Esophagus mucosa (tissue), 1 donor: Measurements from ENCODE around the gene FHOD3. TPM values are rescaled to one million over a fixed set of nuclear protein-coding genes. Genes with fewer than 3 reads are reported as not detected.

Experiments used
- ATAC-seq: fragments of 200-7000 bp; cut with Tn5 transposase; one replicate; pipeline ENCODE4 v1.9.1; 2020
- total RNA-seq: library from RNA; stranded (reverse); gene quantifications from one replicate; pipeline ENCODE4 v1.2.4, GENCODE V29; 2023
- donor health status: DM: yes; HTN: yes; CAD: no.

FHOD3 gene
- total RNA-seq, 1 donor from 2014 or later, result 3.0 TPM

DNA sequence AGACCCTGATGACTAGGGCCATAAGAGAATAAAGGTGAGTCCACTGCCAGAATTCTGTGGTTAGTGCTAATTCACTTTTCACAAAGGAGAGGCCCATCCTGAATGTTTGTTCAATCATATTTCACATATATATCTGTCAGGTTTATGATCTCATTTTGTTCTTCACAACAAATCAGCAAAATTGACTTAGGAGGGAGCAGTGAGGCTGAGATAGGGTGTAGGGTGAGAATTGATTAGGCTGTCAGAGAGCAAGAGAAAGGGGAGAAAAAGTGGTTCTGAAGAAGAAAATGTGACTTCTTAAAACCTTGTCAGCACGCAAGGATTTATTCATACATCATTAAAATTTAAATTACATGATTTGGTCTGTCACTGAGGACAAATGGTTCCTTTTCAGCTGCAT, 117.7 kb downstream of the FHOD3 start:
- no peak for ATAC-seq

GRCh38 chr18:36415625-36416024, 118.1 kb downstream of the FHOD3 start:
- ATAC-seq, result no peak

DNA sequence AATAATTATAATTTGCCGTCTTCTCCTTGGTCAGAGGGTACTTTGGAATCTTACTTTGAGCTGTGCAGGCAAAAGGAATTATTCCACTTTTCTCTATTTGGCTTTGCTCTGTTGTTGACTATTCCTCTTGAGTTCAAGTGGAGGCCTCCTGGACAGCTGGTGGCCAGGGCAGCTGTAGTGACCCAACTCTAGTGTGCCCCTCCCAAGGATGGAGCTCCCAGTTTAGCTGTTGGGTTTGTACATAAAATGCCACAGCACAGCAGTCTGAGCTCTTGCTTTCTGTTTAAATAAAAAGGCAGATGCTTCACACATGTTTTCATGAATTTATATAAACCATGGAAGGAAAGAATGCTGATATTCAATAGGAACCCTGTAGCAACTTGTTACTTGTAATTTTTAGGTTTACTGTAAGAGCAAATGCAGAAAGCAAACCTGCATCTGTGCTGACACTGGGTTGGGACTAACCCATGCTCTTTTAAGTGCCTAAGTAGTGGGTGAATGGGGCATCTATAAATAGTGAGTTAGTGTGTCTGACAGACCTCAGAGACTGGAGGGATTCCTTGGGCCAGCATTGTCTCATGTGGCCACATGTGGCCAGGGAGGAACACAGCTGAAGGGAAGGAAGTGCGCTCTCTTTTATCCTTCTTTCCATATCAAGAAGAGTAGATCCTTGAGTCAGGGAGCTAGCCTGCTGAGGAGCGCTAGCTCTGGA, 121.8 kb downstream of the FHOD3 start:
- ATAC-seq, result no peak

GRCh38 chr18:36419900-36420531, 122.5 kb downstream of the FHOD3 start:
- peak; percentile 97 for ATAC-seq

GRCh38 chr18:36420826-36421225, 123.3 kb downstream of the FHOD3 start:
- ATAC-seq, result no peak

DNA sequence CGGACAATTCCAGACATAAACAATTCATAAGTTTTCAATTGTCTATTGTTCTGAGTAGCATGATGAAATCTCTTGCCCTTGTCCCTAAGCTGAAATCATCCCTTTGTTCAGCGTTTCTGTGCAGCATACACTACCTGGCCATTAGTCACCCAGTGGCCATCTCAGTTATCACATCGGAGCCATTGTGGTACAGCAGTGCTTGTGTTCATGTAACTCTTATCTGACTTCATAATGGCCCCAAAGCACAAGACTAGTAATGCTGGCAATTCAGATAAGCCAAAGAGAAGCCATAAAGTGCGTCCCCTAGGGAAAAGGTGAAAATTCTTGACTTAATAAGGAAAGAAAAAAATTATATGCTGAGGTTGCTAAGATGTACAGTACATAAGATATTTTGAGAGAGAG, 127.2 kb downstream of the FHOD3 start:
- no peak for ATAC-seq

- ATAC-seq, result no peak
These were observed 129.9 kb downstream of the FHOD3 start for GRCh38 chr18:36427369-36427768.

- no peak for ATAC-seq
These were observed 130.3 kb downstream of the FHOD3 start for GRCh38 chr18:36427831-36428230.

DNA sequence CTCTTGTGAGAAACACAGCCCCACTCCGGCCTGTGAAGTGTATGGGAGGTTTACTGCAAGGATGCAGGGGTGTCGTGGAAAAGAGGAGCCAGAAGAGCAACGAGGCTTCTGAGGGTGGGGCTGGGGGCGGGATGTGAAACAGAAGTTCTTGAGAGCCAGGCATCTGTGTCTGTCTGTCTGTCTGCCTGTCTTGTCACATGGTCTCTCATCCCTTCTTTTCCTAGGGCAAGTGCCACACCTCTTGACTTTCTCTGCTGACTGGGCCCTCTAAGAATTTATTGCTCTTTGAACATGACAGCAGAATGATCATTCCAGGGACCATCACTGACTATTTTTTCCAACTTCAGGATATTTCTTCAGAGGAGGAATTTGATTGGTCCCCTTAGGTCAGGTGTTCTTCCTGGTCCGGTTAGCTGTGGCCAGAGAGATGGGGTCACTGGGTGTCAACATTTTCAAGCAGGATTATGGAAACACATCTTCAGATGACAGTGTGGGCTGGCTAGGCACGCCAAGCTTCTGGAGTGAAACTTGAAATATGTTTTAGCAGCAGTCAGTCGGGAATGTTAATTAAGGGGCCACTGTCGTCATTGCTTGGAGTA, 131.0 kb downstream of the FHOD3 start:
- no peak for ATAC-seq

DNA sequence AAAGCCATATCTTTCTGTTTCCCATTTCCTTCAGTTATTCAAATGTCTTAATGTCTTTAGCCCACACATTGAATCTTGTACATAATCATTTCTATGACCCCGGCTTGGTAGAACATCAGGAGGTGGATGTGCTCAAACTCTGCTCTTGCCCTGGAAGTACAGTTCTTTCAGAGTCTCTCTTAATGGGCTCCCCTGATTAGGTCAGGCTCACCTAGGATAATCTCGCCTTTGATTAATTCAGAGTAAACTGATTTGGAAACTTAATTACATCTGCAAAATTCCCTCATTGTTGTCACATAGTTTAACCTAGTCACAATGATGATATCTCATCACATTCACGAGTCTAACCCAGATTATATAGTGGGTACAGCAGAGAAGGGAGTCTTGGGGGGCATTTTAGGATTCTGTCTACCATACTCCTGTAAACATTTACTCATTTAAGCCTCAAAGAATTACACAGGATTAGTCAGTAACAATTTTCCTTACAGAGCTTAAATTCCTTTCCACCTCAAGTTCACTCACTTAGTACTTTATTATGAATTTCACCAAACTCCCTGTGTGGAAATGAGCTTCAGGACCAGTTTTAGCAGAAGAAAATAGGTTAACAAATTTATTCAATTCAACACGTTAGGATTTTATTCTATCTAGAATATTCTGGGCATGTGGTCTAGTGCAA, 135.5 kb downstream of the FHOD3 start:
- ATAC-seq, result no peak

- ATAC-seq, result no peak
These were observed 138.9 kb downstream of the FHOD3 start for GRCh38 chr18:36436387-36436786.

DNA sequence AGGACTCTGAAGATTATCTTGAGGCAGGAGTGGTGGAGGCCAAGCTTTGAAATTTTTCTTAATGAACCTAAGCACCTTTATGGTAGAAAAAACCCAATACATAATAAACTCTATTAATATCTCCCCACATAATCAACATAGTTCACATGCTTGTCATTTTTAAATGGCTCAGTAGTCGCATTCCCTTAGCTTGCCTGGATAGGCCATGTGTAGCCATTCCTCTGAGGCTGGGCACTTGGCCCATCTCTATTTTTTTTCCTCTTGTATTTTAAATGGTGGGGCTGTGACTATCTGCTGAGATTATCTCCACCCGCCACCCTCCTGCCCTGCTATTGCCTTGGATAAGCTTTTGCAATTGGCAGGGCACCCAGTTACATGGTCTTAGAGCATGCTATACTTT, 143.1 kb downstream of the FHOD3 start:
- no peak for ATAC-seq

DNA sequence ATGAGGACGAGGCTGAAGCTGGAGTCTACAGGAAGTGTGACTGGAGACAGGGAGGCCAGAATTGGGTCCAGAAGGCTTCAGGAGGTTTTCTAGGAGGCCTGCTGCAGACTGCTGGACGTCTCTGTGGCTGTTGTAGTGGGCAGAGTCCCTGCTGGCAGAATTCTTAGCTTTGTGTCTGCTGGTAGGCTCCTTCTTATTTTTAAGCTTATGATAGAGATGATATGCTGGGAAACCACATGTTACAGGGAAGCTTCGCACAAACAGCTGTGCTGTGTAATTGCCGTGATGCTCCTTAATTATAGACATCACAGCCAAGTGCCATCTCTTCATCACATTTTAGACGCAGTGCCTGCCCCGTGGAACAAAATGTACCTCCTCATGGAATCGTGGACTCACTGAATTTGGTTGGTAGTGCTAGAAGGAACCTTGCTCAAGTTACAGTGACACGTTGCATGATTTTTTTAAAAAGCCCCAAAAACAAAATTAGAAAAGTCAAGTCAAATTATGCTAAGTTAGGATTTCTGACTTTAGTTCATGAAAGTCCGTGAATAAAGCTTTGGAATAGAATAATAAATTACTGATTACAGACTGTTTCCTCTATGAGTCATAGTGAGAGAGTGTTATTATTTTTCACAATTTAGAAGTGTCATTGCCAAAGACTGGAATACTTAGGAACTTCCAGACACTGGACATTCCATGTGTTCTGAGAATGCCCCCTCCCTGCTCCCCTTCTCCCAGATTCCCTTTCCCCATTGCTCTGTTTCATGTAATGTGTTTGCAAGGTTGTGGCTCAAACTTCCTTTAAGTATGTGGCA, 144.1 kb downstream of the FHOD3 start:
- no peak for ATAC-seq

GRCh38 chr18:36442717-36443116, 145.2 kb downstream of the FHOD3 start:
- no peak for ATAC-seq

GRCh38 chr18:36446059-36446458, 148.5 kb downstream of the FHOD3 start:
- ATAC-seq, result no peak

DNA sequence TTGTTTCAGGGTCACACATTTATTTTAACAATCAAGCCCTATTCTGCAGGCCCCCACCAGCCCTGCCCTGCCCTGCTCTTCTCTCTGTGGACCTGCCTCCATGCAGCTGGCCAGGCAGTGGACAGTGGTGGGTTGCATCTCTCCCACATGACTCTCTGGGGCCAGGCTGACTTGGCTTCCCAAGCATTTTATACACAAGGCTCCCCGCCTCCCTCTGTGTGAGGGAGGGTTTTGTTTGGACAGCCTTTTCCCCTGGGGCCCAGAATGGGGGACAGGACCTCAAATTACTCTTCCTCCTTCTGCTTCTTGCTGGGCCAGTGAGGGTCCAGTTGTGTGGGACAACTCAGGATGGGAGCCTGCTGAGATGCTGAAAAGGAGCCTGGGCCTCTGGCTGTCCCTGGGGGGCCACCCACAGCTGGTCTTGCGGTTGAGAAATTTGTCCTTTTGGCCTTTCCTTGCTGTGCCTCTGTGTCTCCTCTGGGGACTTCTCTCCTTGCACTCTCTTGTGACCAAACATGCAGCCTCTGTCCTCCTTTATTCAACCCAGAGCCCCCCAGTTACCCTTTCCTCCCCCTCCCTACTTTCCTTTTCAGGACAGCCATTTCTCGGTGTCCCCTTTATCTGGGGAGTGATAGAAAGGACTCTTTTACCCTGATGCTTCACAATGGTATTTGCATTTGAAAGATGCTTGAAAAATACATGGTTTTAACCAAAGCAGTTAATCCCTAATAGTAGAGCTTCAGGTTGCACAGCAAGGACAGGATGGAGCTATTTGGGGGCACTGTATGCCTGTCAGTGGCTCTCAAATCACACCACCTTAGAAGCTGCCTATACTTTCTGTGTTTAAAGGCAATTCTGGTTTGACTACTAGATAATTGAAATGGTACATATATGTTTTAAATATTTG, 151.1 kb downstream of the FHOD3 start:
- ATAC-seq, result no peak

DNA sequence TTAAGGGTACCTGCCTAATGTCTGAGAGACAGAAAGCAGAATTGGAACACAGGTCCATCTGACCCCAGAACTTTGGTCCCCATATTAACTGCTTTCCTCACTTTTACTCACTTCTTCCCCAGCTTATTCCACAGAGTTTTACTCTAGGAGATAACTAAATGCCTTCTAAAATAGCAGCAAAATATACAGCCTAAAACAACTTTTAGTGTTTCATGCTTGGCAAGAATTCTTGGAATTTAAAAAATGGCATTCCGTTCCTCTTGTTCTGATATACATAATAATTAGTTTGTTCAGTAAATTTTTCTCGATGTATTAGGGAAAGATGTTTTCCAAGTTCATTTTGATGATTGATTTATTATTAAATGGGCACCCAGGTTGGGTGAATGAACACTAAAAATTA, 151.9 kb downstream of the FHOD3 start:
- ATAC-seq, result no peak

GRCh38 chr18:36450264-36450663, 152.8 kb downstream of the FHOD3 start:
- no peak for ATAC-seq

GRCh38 chr18:36451454-36452251, 154.1 kb downstream of the FHOD3 start:
- peak; percentile 12 for ATAC-seq

GRCh38 chr18:36454245-36454644, 156.7 kb downstream of the FHOD3 start:
- ATAC-seq, result peak; percentile 92
